HG03520 (cell line): ENCODE results near the gene CDK9.
A peak's percentile ranks its signal among the peaks of the same experiment; 100 is the strongest.

Experiments used
- ATAC-seq: cut with Tn5 transposase; IDR thresholded peaks from one replicate; pipeline ENCODE4 v1.9.1; 2021; ENCODE audit warnings: mild to moderate bottlenecking, moderate library complexity; ENCODE audit not compliant: unreplicated experiment

CDK9 gene

DNA sequence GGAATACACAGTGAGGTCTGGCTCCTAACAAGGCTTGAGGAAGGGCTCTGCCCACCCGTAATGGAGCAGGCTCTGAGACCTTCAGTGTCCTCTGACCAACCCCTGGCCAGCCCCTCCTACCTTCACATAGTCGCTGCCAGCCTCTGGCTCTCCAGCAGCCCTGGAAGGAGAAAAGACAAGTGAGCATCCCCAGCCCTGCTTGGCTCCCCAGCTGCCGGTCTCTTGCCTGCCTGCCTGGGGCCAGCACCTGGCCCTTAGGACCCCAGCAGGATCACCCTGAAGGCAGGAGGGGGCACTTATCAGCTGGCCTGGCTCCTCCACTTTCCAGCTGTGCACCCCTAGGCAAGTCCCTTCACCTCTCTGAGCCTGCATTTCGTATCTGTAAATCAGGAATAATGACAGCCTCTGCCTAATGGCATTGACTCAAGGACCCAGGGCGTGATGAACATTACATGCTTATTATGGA, 24.3 kb upstream of the CDK9 start:
- ATAC-seq, result no peak

DNA sequence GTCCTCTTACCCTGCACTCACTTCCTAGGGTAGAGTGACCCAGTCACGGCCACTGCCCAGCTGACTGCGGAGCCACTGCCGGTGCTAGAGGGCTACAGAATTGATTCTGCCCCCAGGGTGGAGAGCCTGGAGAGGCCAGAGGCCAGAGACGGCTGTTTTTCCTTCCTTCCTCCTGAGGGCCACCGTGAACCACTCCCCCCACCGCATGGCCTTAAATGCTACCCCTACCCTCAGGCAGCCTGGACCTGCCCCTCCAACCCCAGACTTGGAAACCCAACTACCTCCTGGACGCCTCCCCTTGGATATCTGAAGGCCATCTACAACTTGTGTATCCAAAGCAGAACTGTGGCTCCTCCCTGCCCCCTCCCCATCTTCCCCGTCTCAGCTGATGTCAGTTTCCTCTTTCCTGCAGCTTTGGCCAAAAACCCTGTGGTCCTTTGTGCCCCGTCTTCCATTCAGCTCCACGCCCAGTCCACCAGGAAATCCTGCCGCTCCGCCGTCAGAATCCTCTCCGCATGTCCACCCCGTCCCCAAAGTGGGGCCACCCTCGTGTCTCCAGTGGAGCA, 23.6 kb upstream of the CDK9 start:
- no peak for ATAC-seq

DNA sequence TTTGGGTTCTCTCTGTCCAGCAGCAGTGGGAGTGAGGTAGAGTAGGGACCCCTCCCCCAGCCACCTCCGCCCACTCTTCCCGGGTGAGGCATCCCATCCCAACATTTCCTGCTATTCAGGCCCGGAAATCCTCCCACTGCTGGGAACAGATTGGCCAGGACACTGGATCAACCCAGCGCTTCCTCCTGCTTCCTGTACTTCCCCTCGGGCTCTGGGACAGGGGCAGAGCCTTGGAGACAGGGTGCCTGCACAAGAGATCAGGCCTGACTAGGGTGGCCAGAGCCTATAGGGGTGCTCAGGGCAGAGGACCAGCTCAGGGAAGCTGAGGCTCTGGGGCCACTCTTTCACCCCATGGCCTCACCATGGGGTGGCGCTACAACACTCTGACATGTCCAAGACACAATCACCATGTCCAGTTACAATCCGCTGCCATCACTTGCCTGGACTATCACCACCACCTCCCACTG, 21.9 kb upstream of the CDK9 start:
- no peak for ATAC-seq

DNA sequence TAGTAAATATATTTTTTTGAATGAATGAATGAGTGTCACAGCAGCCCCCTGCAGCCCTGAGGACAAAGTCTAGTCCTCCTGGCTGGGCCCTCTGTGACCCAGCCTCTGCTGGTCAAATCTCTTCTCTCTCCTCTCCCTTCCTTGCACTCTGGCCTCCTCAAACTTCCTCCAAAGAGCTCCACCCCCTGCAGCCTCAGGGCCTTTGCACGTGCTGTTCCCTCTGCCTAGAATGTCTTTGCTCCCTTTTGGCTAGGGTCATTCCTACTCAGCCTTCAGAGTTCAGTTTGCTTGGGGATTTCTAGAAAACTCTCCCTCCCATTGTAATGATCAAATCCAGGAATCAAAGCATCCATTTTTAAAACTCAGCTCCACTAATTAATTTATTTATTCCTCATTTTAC, 20.4 kb upstream of the CDK9 start:
- no peak for ATAC-seq

DNA sequence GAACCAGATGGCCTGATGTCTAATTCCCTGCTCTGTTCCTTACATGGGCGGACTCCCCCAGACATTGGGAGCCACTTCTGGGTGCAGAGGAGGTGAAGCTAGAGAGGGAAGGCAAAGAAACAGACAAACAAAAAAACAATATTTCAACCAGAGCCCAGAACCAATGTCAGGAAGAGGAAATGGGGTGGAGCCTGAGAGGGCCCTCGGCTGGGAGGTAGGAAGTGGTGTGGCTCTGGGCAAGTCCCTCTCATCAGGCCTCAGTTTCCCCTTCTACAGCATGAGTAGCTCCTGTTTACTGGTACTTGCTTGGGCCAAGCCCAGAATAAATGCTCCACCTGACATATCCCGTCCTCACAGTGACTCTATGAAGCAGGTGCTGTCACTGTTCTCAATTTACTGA, 18.4 kb upstream of the CDK9 start:
- no peak for ATAC-seq

DNA sequence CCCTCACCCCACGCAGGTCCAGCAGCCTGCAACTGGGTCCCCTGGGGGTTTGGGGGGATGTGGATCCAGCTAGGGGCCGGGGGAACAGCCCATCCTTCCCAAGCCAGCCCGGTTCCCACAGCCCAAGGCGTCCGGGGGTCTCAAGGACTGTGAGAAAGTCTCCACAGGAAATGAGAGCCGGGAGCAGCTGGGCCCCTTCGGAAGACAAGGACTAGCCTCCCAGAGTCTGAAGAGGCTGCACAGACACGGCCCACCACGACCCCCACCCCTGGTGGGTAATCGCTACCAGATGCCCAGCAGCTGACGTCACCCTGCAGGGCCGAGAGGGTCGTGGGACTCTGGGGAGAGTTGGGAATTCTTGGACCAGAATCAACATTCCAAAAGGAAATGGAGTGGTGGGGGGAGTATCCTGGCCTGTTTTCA, 17.9 kb upstream of the CDK9 start:
- no peak for ATAC-seq

DNA sequence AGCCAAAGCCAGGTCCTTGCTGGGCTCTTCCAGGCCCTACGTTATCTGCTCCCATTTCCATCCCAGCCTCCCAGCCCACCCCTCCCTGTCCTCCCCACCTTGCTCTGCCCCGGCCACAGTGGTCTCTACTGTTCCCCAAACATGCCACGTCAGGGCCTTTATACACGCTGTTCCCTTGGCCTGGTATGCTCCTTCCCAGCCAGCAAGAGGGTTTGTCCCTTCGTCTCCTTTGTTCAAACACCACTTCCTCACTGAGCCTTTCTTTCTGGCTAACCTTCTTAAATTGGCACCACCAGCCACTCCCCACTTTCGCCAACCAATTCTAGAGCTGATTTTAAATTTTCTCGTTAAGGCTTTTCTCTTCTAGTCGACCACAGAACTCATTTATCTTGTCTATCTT, 17.1 kb upstream of the CDK9 start:
- no peak for ATAC-seq

DNA sequence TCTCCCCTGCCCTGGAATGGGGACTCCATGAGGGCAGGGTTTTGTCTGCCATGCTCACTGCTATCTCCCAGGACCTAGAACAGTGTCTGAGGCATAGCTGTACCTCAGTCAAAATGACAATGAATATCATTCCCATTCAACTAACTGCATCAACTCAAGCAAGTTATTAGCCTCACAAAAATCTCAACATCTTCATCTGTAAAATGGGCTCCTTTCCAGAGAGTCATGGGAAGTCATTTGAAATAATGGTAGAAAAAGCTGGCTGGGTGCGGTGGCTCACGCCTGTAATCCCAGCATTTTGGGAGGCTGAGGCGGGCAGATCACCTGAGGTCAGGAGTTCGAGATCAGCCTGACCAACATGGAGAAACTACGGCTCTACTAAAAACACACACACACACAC, 16.7 kb upstream of the CDK9 start:
- ATAC-seq, result no peak

DNA sequence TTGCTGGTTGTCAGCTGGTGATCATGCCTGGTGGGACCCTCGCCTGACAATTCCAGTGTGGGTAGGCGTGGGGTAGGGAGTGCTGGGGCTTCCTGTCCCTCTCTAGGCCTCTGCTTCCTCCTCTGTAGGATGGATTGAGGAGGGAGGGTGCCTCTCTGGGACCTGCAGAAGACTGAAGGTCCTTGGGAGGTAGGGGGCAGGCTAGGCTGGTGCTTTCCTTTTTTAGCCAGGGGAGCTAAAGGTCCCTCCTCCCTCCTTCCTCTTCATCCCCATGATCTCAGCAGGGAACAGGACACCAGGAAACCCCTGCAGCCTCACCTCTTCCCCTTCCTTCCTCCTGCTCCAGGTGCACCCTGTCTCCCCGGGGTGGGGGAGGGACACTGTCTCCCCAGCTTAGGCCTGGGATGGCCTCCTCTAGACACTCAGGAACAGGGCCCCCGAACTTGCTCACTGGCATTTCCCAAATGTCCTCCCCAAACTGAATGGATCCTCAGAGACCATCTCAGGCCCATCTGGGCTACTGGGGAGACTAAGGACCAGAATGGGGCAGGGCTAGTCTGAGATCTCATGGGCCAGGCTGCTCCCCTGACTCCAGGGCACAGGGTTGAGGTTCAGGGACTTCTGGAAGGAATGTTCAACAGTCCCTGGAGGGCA, 15.8 kb upstream of the CDK9 start:
- no peak for ATAC-seq

DNA sequence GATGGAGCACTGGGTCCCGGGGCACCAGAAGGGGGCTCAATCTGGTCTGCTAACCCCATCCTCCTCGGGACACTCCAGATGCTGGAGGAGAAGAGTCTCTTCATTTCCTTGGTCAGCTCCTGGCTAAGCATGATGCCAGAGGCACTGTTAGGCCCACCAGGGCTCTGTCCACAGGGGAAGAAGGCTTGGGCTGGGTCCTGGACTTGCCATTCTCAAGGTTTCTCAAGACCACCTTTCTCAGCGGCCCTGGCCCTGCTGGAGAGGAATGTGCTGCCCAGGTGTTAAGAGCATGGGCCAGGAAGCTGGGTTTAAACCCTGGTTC, 15.3 kb upstream of the CDK9 start:
- ATAC-seq, result no peak

DNA sequence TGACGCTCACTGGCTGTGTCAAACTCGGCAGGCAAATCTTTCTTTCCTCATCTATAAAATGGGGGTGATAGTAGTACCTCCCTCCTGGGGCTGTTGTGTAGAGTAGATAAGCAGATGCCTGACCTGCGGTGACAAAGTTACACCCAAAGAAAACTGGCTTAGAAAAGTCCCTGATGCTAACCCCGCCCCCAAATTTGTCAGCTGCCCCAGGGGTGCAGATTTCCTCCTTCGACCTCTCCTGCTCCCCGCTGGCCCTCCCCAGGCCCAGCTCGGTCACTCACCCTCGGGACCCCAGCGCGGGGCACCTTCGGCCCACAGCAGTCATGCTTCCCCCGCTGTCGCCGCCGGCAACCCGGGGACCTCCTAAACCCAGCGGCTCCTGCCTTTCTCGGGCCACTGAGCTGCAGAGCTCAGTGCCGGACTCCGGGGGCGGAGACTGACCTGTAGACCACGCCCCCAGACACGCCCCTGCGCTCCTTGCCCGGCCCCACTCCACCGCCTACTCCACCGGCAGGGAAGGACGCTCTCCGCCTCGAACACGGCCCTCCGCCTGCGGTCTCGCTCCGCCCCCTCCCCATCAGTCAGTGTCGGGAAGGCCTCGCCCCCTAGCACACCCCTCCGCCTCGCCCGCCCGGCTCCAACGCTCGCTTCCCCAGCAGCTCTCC, 14.8 kb upstream of the CDK9 start:
- ATAC-seq, result peak; percentile 83

DNA sequence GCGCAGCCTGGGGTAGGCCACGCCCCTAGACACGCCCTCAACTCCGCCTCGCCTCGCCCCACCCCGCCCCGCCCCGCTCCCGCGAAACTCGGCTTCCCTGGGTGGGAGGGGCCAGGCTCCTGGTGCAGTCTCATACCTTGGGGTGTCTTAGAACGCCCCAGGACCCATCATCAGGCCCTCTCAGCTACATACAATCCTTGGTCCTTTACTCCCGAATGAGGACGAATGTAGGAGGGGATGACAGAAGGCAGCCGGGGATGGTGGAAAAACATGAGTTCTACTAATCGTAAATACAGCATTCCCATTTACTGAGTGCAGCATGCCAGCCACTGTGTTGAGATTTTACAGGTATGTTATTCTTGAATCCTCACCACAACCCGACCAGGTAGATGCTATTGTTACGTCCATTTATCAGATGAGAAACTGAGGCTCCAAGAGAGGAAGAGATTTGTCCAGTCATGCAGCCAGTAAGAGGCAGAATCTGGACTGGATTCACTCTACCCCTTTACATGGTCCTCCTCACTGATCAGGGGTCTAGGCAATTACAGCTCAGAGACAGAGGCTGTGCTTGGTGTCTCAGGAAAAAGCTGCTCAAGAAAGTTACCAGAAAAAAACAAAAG, 14.2 kb upstream of the CDK9 start:
- ATAC-seq, result no peak

DNA sequence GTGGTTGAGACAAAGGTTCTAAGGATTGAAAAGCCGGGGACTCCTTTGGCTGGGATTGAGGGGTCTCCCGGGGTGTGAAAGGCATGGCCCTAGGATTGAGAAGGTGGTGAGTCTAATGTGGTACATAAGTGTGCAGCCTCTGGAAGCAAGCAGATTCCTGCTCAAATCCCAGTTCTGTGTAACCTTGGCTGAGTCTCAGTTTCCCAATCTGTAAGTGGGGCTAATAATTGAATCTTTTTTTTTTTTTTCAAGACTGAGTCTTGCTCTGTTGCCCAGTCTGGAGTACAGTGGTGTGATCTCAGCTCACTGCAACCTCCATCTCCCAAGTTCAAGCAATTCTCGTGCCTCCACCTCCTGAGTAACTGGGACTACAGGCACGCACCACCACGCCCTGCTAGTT, 13.2 kb upstream of the CDK9 start:
- ATAC-seq, result no peak

DNA sequence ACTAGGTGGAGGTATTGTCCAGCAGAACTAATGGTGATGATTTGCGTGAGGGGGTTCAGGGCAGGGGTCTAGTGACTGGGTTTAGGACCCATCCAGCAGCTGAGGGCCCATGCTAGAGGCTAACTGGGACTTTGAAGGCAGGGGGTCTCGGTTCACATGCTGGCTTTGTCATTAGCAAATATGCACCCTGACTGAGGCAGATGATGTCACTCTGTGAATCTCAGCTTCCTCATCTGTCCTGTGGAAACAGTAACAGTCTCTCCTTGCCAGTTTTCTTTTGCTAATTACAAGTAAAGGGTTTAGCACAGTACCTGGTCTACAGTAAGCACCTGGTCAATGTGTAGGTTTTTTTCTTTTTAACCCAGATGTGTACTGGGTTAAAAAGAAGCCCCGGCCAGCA, 12.6 kb upstream of the CDK9 start:
- no peak for ATAC-seq

DNA sequence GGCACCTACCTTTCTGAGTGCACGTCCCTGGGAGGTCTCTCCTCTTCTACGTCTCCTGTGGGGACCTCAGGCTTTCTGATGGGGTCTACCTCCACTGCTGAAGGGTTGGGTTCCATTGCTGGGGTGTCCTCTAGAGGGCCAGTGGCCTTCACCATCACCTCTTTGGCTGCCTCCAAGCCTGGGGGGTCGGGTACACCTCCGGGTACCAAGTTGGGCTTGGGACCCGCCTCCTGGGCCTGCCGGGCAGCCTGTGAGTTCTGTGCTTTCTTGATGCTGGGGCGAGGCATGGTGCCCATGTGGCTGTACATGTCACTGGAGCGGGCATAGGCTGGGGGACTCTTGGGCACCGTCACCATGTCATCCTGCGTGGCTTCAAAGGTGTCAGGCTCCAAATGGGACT, 11.9 kb upstream of the CDK9 start:
- ATAC-seq, result no peak

DNA sequence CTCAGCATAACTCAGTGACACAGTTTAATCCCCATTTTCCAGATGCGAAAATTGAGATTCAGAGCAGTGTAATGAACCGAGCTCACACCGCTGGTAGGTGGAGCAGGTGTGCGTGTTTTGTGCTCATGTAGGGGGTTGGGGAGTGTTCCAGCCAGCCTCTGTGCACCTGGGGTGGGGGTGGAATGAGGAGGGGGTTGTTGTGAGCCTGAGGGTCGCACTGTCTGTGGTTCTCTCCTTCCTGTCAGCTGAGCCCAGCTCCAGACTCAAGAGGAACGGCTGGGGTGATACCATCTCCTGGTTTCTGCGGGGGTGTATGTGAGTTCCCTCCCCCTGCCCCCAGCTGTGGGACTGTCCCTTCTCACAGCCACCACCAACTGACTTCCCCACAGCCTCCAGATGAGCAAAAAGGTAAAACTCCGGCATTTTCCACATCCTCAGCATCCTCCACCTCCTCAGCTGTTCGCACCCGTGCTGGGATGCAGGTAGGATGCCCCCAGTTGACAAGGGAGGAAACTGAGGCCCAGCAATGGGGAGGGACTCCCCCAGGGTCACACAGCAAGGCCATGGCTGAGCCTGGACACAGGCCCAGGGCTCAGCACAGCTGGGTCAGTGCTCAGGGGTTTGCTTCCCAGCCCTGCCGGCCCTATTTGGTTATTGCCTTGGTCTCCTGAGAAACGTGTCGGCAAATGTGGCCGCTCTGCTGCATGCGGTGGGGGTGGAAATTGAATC, 9.5 kb upstream of the CDK9 start:
- ATAC-seq, result no peak

DNA sequence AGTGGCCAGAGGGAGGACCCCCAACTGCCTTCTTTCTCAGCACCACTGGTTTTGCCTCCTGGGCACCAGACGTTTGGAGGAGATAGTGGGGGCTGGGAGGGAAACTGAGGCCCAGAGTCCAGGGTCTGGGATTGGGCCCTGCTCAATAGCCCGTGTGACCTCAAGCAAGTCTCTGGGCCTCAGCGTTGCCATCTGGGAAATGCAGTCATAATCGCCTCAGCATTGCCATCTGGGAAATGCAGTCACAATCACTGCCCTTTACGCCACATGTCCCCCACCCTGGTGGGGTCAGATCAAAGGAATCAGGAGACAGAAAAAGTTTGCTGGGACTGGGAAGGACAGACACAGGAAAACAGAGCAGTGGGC, 8.9 kb upstream of the CDK9 start:
- ATAC-seq, result no peak

DNA sequence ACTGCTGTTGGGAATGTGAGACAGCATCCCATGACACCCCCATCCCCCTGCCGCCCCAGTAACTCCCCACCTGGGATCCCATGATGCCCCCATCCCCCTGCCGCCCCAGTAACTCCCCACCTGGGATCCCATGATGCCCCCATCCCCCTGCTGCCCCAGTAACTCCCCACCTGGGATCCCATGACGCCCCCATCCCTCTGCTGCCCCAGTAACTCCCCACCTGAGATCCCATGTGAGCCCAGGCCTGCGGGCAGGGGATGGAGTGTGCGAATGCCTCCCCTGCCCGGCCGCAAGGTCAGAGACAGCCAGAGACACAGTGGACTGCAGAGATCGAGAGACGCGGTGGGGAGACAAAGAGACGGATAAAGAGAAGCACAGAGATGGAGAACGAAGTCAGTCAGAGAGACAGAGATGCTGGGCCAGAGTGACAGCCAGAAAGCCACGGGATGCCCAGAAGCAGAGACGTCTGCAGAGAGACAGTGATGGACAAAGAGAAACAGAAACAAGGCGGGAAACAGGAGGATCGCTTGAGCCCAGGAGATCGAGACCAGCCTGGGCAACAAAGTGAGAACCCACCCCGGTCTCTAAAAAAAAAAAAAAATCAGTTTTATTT, 8.4 kb upstream of the CDK9 start:
- no peak for ATAC-seq

DNA sequence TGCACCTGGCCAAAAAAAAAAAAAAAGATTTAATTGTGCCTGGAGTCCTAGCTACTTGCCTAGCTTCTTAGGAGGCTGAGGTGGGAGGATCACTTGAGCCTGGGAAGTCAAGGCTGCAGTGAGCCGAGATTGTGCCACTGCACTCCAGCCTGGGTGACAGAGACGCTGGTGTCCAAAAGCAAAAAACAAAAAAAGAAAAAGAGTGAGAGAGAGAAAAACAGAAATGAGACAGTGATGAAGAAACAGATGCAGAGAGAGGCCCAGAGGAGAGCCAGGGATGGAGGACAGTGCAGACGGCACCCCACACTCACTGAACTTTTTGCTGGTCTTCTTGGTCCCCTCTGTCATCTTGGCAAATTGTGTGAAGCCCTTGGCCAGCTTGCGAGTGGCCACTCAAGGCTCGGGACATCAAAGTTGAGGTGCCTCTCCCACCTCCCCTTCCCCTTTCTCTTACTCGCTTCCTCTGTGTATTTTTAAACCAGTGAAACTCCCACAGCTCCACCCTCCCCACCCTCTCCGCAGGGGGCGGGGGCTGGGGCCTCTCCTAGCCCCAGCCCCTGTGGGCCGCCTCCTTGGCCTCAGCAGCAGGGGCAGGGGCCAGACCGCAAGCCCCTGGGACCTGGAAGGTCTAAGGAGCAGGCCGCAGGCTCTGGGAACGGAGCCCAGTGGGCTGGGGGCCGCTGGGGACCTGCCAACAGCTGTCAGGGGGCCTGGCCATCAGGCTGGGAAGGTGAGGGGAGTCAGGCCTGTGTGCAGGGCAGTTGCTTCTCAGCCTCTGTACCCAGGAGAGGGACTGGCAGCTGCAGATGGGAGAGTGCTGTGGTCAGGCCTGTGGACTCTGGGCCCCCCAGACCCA, 7.3 kb upstream of the CDK9 start, which contains the start of gene SH2D3C:
Gene SH2D3C, minus strand, starts transcription at position 387 of the 856 bp plus-strand sequence. Its CDS starts 39 bp downstream, at position 348.
- ATAC-seq, result no peak
